Measurements from ENCODE around the gene PYGO1. TPM values are rescaled to one million over a fixed set of nuclear protein-coding genes. Genes with fewer than 3 reads are reported as not detected.
A peak's percentile ranks its signal among the peaks of the same experiment; 100 is the strongest.

PYGO1 gene
- not detected in 2 replicates for total RNA-seq

- Mint-ChIP-seq H3K4me3 (peak within 1 kb of the TSS; percentile 76), H3K36me3 (ENCODE audit: low read depth) (no peaks in the 10 kb centered on the region), H3K9me3 (peaks cover 7% of the 10 kb centered on the region), H3K4me1 (ENCODE audit: low read depth) (no peaks in the 10 kb centered on the region), H3K27ac (no peak within 1 kb of the TSS), H3K27me3 (ENCODE audit: insufficient read depth) (peaks cover 38% of the 10 kb centered on the region)
- peak; percentile 2 for DNase-seq (ENCODE audit: low spot score)
- intact Hi-C loops (cut with micrococcal nuclease) = no loop called here
Measured at GRCh38 chr15:55588070-55588814, at the start of gene PYGO1. PYGO1 (minus strand) TSS chr15:55588345; CDS start chr15:55587883, 462 bp downstream.

GRCh38 chr15:55637086-55637485 is 48.9 kb upstream of the PYGO1 start:
- Mint-ChIP-seq H3K27me3 (ENCODE audit: insufficient read depth) (peaks cover 6% of the 10 kb centered on the region), H3K27ac (no peak overlapping the region), H3K4me1 (ENCODE audit: low read depth) (no peaks in the 10 kb centered on the region), H3K4me3 (no peak overlapping the region), H3K36me3 (ENCODE audit: low read depth) (no peaks in the 10 kb centered on the region), H3K9me3 (no peaks in the 10 kb centered on the region)
- intact Hi-C loops (cut with micrococcal nuclease) = no loop called here
- DNase-seq (ENCODE audit: low spot score) = no peak

GRCh38 chr15:55633731-55634130 is 45.6 kb upstream of the PYGO1 start:
- intact Hi-C loops (cut with micrococcal nuclease) = no loop called here
- H3K36me3 Mint-ChIP-seq (ENCODE audit: low read depth) = no peaks in the 10 kb centered on the region
- H3K27me3 Mint-ChIP-seq (ENCODE audit: insufficient read depth) = peaks cover 6% of the 10 kb centered on the region
- DNase-seq (ENCODE audit: low spot score) = no peak
- H3K9me3 Mint-ChIP-seq = no peaks in the 10 kb centered on the region
- H3K4me1 Mint-ChIP-seq (ENCODE audit: low read depth) = no peaks in the 10 kb centered on the region
- H3K27ac Mint-ChIP-seq = no peak overlapping the region
- H3K4me3 Mint-ChIP-seq = no peak overlapping the region

- intact Hi-C loops (cut with micrococcal nuclease) = no loop called here
- Mint-ChIP-seq H3K27me3 (ENCODE audit: insufficient read depth) (peaks cover 4% of the 10 kb centered on the region), H3K36me3 (ENCODE audit: low read depth) (no peaks in the 10 kb centered on the region), H3K9me3 (no peaks in the 10 kb centered on the region), H3K4me3 (no peak overlapping the region), H3K27ac (no peak overlapping the region), H3K4me1 (ENCODE audit: low read depth) (no peaks in the 10 kb centered on the region)
- no peak for DNase-seq (ENCODE audit: low spot score)
Measured at GRCh38 chr15:55632434-55632833, 44.3 kb upstream of the PYGO1 start.

- intact Hi-C loops (cut with micrococcal nuclease) = no loop called here
- H3K27ac Mint-ChIP-seq = no peak overlapping the region
- H3K27me3 Mint-ChIP-seq (ENCODE audit: insufficient read depth) = peaks cover 4% of the 10 kb centered on the region
- no peaks in the 10 kb centered on the region for H3K4me1 Mint-ChIP-seq (ENCODE audit: low read depth)
- no peaks in the 10 kb centered on the region for H3K36me3 Mint-ChIP-seq (ENCODE audit: low read depth)
- H3K4me3 Mint-ChIP-seq = no peak overlapping the region
- DNase-seq (ENCODE audit: low spot score) = no peak
- no peaks in the 10 kb centered on the region for H3K9me3 Mint-ChIP-seq
Measured at GRCh38 chr15:55630858-55631257, 42.7 kb upstream of the PYGO1 start.

GRCh38 chr15:55628369-55628730 is 40.2 kb upstream of the PYGO1 start:
- Mint-ChIP-seq H3K4me1 (ENCODE audit: low read depth) (no peaks in the 10 kb centered on the region), H3K36me3 (ENCODE audit: low read depth) (no peaks in the 10 kb centered on the region), H3K4me3 (no peak overlapping the region), H3K27ac (no peak overlapping the region), H3K9me3 (no peaks in the 10 kb centered on the region), H3K27me3 (ENCODE audit: insufficient read depth) (peaks cover 4% of the 10 kb centered on the region)
- intact Hi-C loops (cut with micrococcal nuclease) = no loop called here
- DNase-seq (ENCODE audit: low spot score) = no peak

GRCh38 chr15:55627730-55628368 is 39.7 kb upstream of the PYGO1 start:
- intact Hi-C loops (cut with micrococcal nuclease) = no loop called here
- H3K4me3 Mint-ChIP-seq = no peak overlapping the region
- no peak overlapping the region for H3K27ac Mint-ChIP-seq
- no peak for DNase-seq (ENCODE audit: low spot score)
- H3K27me3 Mint-ChIP-seq (ENCODE audit: insufficient read depth) = peaks cover 4% of the 10 kb centered on the region
- no peaks in the 10 kb centered on the region for H3K36me3 Mint-ChIP-seq (ENCODE audit: low read depth)
- no peaks in the 10 kb centered on the region for H3K4me1 Mint-ChIP-seq (ENCODE audit: low read depth)
- no peaks in the 10 kb centered on the region for H3K9me3 Mint-ChIP-seq

- Mint-ChIP-seq H3K9me3 (no peaks in the 10 kb centered on the region), H3K4me3 (no peak overlapping the region), H3K27me3 (ENCODE audit: insufficient read depth) (peaks cover 23% of the 10 kb centered on the region), H3K36me3 (ENCODE audit: low read depth) (no peaks in the 10 kb centered on the region), H3K27ac (no peak overlapping the region), H3K4me1 (ENCODE audit: low read depth) (no peaks in the 10 kb centered on the region)
- DNase-seq (ENCODE audit: low spot score) = no peak
- intact Hi-C loops (cut with micrococcal nuclease) = no loop called here
Measured at GRCh38 chr15:55619783-55620182, 31.6 kb upstream of the PYGO1 start.

GRCh38 chr15:55618387-55618786 is 30.2 kb upstream of the PYGO1 start:
- no peak overlapping the region for H3K27ac Mint-ChIP-seq
- intact Hi-C loops (cut with micrococcal nuclease) = no loop called here
- no peak overlapping the region for H3K4me3 Mint-ChIP-seq
- peaks cover 27% of the 10 kb centered on the region for H3K27me3 Mint-ChIP-seq (ENCODE audit: insufficient read depth)
- no peaks in the 10 kb centered on the region for H3K4me1 Mint-ChIP-seq (ENCODE audit: low read depth)
- no peaks in the 10 kb centered on the region for H3K36me3 Mint-ChIP-seq (ENCODE audit: low read depth)
- DNase-seq (ENCODE audit: low spot score) = no peak
- H3K9me3 Mint-ChIP-seq = no peaks in the 10 kb centered on the region

GRCh38 chr15:55615445-55615844 is 27.3 kb upstream of the PYGO1 start:
- no peak for DNase-seq (ENCODE audit: low spot score)
- Mint-ChIP-seq H3K36me3 (ENCODE audit: low read depth) (no peaks in the 10 kb centered on the region), H3K27ac (no peak overlapping the region), H3K4me3 (no peak overlapping the region), H3K4me1 (ENCODE audit: low read depth) (no peaks in the 10 kb centered on the region), H3K9me3 (no peaks in the 10 kb centered on the region), H3K27me3 (ENCODE audit: insufficient read depth) (peaks cover 24% of the 10 kb centered on the region)
- intact Hi-C loops (cut with micrococcal nuclease) = no loop called here

GRCh38 chr15:55613727-55614126 is 25.6 kb upstream of the PYGO1 start:
- no peak for DNase-seq (ENCODE audit: low spot score)
- Mint-ChIP-seq H3K27ac (no peak overlapping the region), H3K36me3 (ENCODE audit: low read depth) (no peaks in the 10 kb centered on the region), H3K4me1 (ENCODE audit: low read depth) (no peaks in the 10 kb centered on the region), H3K27me3 (ENCODE audit: insufficient read depth) (peaks cover 19% of the 10 kb centered on the region), H3K9me3 (no peaks in the 10 kb centered on the region), H3K4me3 (no peak overlapping the region)
- intact Hi-C loops (cut with micrococcal nuclease) = no loop called here

- no peaks in the 10 kb centered on the region for H3K9me3 Mint-ChIP-seq
- no peak overlapping the region for H3K4me3 Mint-ChIP-seq
- H3K36me3 Mint-ChIP-seq (ENCODE audit: low read depth) = no peaks in the 10 kb centered on the region
- DNase-seq (ENCODE audit: low spot score) = no peak
- intact Hi-C loops (cut with micrococcal nuclease) = no loop called here
- no peak overlapping the region for H3K27ac Mint-ChIP-seq
- H3K4me1 Mint-ChIP-seq (ENCODE audit: low read depth) = no peaks in the 10 kb centered on the region
- peaks cover 2% of the 10 kb centered on the region for H3K27me3 Mint-ChIP-seq (ENCODE audit: insufficient read depth)
Measured at GRCh38 chr15:55606214-55606613, 18.1 kb upstream of the PYGO1 start.

- H3K4me3 Mint-ChIP-seq = no peak overlapping the region
- no peaks in the 10 kb centered on the region for H3K36me3 Mint-ChIP-seq (ENCODE audit: low read depth)
- no peak overlapping the region for H3K27ac Mint-ChIP-seq
- no peak for DNase-seq (ENCODE audit: low spot score)
- peaks cover 2% of the 10 kb centered on the region for H3K27me3 Mint-ChIP-seq (ENCODE audit: insufficient read depth)
- intact Hi-C loops (cut with micrococcal nuclease) = no loop called here
- no peaks in the 10 kb centered on the region for H3K4me1 Mint-ChIP-seq (ENCODE audit: low read depth)
- H3K9me3 Mint-ChIP-seq = no peaks in the 10 kb centered on the region
Measured at GRCh38 chr15:55601374-55601773, 13.2 kb upstream of the PYGO1 start.

Data from activated T-helper 1 cell treated with anti-CD3 and anti-CD28 coated beads, Interleukin-12 subunit alpha, Interleukin-12 subunit beta, Interleukin-2, Interleukin-4 antibody, amounts not matched to agents 30 ng/mL and 10 ng/mL and 1 ng/mL, durations not matched to agents 14 hours and 24 hours and 36 hours (primary cell).